DMS153 treated with DMSO at 0.1 percent for 48 hours (cell line): ENCODE data around the gene DUOX1.
A peak's percentile ranks its signal among the peaks of the same experiment; 100 is the strongest.

ENCODE experiments used
- DNase-seq: peaks from one replicate; lab custom pipeline; 2025; ENCODE audit not compliant: unreplicated experiment; lab: John Stamatoyannopoulos, UW

DUOX1 gene

DNA sequence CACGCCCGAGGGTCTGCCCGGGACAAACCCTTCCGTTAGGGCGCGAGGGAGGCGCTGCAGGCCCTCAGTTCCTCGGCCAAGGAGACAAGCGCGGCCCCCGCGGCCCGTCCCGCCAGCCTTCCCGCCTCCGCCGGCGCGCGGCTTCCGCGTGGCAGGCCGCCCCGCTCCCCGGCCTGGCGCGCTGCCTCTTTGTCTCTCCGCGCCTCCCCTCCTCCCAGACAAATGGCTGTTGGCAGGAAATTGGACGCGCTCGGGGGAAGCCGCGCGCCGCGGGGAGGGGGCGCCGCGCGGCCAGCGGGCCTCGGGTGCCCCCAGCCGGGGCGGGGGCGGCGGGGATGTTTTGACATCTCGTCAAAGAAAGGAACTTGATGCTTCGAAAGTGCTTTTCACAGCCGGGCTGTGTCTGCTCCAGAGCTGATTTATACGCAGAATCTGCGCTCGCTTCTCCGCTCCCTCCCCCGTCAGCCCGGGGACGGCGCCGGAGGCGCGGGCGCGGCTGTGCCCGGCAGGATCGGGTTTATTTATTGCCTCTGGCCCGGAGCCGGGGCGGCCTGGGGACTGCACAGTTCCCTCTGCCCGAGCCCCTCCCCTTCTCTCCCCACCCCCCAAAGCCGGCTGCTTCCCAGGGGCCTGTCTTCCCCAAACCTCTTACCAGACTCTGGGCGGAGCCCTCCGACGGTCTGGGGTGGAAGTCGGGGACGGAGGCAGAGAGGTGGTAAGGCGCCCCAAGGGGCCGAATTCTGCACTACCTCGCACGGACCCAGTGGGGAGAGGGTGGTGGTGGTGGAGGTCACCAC, 37.2 kb downstream of the DUOX1 start:
- peak; percentile 43 for DNase-seq

DNA sequence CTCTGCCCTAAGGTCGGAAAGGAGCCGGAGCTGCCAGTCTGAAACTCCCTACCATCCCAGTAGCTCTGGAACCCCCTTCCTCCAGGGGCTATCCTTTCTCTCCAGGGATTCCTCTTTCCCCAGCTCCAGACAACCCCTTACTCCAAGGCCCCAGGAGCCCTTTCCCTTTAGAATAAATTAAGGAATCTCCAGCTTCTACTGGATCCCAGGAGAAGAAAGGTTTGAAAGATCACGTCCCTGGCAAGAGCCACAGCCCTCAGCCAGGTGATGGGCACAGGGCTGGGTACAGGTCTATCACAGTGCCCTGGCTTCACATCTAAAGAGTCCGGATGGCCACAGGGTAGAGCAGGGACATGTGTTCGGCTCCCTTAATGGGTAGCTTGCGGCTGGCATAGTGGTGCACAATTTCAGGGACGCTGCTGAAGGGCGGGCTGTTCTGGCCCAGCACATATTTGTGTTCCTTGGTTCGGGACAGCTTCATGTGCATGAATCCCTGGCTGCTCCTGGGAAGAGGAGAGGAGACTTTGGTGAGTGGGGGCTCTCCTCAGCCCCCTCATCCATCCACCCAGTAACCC, 37.9 kb downstream of the DUOX1 start:
- no peak for DNase-seq

DNA sequence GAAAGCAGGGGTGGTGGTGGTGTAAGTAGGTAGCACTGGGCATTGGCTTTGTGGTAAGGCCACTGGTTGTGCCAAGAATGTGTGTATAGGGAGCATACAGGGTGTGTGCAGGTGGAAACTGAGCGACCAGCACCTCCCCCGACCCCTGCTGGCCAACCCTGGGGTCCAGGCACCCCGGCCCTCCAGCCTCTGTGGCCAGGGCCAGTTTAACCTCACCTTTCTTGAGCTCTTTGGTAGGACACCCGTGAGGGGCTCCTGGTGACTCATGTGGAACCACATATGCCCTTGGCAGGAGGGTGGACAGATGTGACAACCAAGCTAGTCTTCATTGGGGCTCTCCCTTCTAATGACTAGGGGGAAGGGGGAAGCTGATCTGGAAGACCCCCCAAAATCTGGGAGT, 38.5 kb downstream of the DUOX1 start:
- DNase-seq, result no peak

DNA sequence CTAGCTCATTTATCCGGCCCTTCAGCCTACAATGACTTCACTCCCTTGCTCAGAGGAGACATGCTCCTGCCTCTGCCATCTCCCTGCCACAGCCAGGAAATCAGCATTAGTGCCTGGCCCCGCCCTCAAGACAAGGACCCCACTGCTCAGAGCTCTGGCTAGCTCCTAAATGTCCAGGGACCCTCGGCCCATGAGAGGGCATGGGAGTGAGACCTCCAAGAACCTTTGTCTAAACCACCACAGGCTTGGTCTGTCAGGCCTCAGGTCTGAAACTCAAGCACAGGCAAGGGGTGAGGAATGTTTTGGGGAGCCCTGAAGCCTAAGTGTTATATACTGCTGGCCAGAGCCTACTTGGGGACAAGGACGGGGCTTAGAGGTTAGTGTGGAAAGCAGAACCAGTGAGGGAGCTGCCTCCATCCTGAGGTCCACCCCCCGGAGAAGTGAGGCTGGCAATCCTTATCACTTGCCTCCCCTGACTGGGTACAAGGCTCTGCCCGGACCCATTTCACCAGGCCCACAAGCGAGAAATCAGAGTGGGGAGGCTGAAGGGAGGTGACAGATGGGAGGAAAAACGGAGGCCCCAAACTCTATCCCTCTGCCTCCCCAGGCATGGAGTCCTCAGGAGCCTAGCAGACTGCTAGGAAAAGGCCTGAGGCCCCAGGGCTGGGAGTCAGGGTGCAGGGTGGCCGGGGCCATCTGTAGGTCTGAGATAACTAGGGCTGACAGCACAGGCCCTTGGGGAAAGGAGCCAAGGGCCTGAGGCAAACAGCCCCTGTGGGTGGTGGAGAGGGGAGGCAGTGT, 39.2 kb downstream of the DUOX1 start:
- DNase-seq, result no peak

DNA sequence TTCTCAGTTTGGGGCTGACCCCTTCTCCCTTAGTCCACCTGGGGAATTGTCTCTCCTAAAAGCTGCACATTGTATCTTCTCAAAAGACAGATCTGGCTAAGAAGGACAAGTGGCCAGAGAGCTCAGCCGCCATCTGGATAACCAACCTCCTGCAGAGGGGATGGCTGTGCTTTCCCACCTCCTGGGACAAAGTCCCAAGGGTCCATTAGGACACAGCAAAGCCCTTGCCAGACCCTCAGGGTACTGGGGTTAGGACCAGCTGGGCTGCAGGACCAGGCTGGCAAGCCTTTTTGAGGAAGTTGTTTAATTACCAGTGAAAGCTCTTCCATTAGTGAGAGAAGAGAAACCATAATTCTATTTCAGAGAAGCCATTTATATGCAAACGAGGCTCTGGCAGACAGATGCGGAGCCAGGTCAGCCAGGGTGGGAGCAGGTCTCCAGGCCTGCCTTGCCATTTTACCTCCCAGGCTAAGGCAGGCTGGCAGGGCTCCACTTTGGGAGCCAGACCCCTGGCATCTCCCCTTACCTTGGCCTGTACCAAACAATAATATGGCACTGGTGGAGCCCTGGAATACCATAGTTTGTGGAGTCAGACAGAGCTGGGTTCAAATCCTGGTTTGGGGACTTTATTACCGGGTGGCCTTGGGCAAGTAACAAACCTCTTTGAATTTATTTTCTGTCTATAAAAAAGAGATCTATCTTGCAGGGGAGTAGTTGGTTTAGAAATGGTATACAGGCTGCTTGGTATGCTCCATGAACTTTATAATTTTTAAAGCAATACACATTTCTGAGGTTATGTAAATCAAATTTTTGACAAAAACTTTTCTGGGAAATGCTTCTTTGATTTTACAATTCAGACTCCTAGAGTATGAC, 40.0 kb downstream of the DUOX1 start:
- DNase-seq, result no peak

DNA sequence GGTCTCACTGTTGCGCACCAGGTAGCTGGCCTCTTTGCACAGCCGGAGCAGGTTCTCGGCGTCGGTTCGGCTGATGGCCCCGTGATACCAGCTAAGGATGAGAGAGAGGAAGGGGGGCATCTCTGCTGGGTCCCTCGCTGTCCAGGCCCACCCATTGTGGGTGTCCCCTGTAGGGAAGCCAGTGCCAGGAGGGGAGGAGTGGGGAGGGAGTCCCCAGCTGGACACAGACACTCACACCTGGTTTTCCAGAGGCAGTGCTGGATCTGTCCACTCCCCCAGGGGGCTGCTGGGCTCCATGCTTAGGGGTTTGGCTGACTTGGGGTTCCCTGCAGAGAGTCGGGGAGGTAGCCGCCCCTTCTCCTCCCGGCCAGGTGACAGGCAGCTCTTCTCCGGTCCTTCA, 42.1 kb downstream of the DUOX1 start:
- no peak for DNase-seq

DNA sequence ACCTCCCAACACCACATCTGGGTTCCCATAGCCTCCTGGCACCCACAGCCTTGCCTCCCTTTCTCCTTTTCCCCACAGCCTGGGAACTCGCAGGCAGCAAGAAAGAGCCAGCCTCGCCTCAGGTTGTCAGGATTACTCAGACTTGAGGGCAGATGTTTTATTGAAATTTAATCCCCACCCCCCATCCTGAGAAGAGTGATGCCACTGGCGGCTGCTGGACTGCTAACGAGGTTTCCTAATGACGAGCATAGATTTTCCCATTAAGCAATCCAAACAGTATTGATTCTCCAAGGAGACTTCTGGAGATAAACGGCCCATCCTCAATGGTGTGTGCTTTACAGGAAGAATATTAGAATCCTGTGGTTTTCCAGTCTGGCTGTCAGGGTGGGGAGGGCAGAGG, 44.3 kb downstream of the DUOX1 start:
- no peak for DNase-seq

DNA sequence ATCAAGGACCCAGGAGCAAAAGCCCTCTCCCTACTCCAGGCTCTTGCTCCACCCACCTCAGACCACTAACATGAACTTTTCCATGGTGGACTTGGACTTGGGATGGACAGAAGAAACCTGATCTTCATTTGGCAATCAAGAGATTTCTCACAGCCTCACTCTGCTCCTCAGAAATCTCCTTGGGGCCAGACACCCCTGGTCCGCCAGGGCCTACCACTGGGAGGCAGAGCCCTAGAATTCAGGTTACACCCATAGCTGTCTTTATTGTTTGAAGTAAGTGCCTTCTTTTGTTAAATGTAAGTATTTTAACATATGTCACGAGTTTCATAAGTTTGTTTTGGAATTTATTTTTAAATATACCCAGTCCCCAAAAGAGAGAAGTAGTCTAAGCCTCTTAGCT, 44.8 kb downstream of the DUOX1 start:
- no peak for DNase-seq

DNA sequence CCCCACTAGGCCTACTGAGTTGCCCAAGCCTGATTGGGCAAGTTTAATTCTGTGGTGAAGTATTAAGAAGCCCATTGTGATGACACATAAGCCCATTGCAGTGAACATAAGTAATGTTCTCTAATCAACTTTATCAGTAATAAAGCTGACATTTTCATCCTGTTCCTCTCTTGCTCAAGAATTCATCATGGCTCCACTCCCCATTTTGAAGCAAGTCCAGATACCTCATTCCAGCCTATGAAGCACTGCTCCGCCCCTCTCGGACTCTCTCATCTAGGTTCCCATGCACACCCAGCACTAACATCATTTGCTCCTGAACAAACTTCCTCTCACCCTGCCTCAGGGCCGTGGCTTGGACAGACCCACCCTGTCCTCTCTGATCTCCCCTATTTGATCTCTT, 47.5 kb downstream of the DUOX1 start:
- no peak for DNase-seq

DNA sequence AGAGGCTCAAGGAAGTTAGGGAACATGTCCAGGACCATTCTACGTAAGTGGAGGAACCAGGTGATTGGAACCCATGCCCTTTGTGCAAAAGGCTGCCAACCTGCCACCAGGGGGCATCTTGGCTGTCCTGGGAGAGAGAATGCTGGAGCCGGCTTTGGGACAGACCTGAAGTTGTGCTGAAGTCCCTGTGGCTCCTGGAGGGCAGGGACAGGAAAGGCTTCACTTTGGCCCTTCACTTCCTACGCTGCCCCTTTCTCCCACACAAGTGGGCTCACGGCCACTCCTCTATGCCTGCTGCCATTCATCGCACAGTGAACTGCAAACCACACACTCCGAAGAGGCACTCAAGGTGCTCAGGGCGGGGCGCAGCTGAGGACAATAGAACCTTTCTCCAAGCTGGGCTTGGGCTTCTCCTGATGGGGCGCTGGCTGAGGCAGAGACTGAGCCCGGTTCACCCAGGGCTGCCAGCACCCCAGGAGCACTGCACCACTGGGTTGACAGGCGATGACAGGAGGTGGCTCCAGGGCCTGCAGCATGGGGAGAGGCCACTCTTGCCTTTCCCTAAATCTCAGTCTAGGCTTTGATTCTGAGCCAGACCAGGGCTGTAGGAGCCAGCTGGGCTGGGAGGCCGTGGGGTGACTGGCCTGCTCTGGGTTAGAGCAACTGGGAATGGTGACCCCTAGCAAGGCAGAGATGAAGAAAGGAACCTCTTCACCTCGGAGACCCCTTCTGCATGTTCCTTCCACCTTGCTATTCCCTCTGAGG, 49.6 kb downstream of the DUOX1 start:
- DNase-seq, result no peak

DNA sequence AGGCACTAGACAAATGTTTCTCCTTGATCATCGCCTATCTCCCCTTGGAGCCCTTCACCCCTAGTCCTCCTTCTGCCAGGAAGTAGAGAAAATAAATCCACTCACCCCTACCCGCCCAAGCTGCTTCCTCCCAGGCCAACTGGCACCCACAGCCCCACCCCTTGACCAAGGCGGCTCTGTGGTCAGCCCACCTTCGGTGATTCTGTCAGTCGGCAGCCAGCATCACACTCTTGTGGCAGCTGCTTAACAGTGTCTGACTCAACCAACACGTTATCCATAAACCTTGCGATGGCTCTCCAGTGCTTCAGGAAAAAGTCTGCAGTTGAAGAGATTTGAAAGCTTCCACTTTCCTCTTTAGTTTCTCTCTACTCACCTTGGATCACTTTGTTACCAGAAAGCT, 50.4 kb downstream of the DUOX1 start:
- DNase-seq, result no peak

DNA sequence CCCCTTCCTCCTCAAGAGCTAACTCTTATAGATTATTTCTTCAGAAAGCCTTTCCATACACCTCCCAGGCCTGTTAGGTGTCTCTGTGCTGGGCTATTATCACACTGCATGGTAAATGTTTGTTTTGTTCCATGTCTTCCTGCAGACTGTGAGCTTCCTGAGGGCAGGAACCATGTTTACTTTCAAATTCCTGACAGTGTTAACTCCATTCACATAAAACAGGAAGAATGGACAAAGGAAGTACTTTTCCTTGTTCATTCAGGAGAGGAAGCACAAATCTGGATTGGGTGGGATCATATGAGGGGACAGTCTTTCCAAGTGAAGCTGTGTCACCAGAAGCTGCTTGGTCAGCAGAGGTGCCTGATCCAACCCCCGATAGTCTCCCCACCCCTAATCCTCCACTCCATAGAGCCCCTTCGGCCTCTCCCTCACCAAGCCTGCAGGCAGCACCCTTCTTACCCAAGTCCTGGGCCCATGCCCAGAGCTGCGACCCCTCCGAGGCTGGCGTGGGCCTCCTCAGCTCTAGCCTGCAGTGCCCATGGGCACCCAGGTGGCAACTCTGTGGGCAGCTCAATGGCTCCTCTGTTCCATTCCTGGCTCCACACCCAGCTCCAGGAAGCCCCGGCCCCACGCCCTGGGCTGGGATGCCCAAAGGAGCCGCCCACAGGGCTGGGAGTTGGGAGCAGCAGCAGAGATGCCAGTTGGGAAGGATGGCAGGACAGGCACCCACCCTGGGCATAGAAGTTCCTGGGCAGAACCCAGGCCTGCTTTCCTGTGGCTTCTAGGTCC, 51.0 kb downstream of the DUOX1 start:
- DNase-seq, result no peak

DNA sequence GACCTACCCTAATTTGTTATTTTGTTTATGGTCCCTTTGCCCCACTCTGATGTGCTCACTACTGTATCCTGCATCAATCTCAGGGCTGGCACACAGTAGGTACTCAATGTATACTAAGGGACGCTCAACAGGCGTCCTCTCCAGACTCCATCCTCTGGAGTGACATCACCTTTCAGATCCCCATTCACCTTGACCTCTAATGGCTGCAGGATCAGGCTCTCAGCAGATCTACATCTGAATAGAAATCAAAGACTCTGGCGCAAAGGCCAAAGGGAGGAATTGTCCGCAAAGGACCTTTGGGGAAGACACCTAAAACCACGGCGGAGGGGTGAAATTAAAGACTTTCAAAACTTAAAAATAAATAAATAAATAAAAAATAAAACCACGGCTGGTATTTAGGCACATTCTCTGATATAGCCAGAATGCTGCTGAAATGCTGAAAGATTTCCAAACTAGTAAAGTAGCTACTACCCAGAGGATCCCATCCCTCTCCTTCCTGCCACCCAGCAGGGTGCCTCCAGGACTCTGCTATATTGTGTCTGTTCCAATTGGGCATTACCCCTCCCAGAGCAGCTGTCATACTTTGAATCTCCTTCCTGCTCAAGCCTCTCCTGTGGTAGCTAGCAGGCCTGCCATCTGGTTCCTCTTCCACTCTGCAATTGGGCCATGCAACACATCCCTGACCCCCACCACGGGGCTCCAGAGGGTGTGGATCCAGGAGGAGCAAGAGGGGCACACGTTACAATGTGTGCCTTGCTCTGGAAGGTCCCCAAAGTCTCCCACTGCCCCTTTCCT, 51.9 kb downstream of the DUOX1 start:
- no peak for DNase-seq

DNA sequence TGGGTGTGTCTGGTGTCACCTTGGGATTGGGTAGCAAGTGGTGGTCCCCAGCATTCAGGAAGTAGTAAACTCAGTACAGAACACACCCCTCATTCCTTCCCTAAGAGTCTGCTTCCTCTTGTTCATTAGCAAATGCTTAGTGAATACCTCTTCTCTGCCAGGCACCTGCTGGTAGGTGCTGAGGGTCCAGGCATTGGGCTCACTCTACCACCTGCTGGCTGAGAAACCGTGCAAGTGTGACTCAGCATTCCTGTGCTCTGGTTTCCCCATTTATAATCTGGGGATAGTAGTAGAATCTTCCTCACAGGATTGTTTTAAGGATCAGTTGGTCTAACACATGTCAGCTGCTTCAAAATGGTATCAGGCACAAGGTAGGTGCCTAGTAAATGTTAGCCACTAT, 53.2 kb downstream of the DUOX1 start:
- DNase-seq, result no peak

DNA sequence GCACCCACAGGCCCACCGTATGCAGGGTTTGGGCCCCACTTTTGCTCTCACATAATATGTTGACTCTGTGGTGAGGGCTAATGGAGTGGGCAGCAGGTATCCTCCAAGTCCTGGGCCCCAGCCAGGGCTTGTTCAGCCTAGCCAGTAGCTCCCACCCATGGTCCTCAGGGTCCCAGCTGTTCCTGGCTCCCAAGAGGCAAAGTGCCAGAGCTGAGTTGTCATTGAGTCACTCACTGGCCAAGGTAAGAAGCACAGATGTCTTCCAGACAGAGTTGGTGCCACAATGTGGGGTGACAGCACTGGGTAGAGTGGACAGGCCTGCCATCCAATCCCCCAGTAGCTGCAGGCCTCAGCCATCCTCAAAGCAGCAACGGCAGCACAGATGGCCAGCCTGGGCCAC, 53.7 kb downstream of the DUOX1 start:
- no peak for DNase-seq

DNA sequence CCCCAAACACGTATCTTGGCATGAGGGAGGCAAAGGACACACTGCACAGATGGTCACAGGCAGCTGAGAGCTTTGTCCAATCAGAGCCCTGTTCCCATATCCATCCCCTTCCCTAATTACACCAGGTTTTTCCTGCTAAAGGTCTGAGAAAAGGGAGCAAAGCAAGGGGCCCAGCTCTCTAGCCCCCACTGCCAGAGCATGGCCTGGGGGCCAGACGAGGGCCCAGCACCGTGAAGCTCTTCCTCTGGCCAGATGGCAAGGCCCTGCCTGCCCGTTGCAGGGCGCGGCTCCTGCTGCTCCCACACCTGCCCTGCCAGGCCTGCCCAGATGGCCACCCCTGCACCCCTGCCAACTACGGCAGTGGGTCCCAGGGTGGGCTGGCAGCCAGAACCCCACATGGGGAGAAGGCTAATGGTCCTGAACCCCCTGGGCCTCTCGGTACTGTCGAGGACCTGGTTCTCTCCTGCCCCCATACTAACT, 54.8 kb downstream of the DUOX1 start:
- no peak for DNase-seq

DNA sequence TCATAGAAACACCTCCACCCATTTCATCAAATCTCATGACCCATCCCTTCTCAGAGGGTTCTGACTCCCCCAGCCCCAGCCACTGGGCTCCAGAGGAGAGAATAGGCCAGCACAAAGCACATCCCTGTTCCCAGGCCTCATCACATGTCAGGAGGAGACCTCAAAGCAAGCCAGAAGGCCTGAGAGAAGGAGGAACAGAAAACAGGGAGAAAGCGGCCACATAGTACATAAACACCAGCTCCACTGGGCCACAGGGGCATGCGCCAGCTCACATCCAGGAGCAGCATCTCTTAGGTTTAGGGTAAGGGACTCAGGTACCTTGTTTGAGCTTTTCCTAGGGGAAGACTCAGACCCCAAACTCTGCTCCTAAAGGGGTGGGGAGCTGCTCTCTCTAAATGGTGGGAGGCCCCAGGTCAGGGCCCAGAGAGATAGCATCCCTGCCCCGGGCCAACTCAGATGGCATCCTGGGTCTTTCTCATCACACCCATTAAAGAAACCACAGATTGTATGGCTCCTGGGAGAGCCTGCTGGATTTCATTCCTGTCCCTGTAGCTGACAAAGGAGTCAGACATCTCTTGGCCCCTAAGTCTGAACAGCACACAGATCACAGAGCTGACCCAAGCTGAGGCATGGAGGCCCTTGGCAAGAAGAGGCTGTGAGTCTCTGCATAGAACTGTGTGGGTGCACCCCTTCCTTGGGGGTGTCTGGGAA, 55.4 kb downstream of the DUOX1 start:
- DNase-seq, result no peak
